Right hindlimb (tissue), 1 donor: Measurements from ENCODE around the gene PRG3.

Source experiments
- DNase-seq: peaks from one replicate; pipeline ENCODE4 v3.0.0-alpha.2; 2018

PRG3 gene

DNA sequence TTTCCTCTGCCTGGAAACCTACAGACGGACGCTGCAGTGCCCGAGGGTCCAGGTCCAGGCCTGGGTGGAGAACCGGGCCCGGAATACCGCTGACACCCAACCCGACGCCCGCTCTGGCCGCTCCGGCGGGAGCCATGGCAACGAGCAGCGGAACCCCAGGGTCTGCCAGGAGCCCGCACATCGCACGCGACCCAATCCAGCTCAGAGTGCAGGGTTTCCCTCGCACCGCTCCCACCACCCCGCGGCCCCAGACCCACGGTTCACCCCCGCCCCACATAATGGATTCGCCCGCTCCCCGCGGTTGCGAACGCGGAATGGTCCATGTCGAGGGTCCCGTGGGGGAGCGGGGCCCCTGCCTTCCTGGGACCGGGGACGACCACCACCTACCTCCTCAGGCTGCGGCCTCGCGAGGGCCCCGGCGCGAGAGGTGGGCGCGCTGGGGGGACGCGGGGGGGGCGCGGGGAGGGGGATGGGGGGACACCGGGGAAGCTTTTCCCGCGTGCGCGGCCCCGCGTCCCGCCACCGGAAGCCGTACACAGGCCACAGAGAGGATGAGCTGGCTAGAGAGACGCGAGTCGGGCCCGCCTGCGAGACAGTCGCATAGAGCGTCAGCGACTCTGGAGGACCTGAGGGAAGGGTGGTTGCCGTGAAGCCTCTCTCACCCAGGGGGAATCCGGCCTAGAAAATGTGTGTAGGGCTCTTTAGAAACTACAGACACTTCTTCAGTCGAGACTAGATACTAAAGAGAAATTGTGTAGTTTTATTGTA lies 45.4 kb downstream of the PRG3 start, which contains the start of gene SSRP1:
SSRP1 (minus strand) TSS at position 550 of the 768 bp plus-strand sequence. CDS start 771 bp downstream, outside the sequence.
- peak; percentile 93 for DNase-seq

DNA sequence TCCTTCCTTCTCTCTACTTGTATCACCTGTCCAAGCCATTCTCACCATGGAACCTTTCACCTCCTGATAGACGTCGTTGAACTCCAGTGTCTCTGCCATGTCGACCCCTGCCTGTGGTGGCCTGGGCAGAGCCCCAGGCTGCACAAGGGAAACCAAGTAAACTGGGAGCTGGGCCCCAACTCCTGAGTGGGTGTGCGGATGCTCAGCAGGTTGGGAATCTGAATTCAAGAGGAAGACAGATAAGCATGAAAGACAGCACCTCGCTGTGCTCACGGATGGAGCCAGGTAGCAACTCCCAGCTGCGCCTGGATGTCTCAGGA lies 46.0 kb downstream of the PRG3 start:
- DNase-seq = no peak

DNA sequence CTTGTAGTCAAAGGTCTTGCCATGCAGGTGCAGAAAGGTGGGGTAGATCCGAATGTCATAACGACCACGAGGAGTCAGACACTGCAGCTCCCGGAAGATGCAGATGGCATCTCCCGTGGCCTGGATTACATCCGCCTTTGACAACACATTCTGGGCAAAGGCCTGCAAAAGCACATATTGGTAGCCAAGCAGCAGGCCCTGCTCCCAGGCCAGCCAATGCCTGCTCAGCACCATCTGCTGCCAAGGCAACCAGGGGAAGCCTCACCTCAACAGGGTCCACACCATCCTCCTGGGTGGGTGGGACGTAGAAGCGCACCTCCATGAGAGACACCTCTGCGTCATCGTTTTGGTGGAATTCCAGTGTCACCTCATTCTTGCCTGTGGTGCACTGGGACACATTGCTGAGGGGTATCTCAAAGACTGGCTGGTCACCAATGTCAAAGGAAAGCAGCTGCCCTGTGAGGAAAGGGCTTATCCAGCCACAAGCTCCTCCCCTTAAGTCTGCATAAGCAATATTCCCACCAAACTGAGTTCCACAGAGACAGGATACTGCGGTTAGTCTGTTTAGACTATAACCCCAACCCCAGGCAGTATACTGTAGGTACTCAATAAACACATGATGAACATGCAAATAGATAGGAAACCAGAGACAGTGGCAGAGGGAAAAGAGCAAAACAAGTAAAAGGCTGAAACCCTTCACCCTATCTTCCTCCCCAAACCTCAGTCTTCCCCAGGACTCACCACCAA lies 48.1 kb downstream of the PRG3 start:
- DNase-seq = no peak

DNA sequence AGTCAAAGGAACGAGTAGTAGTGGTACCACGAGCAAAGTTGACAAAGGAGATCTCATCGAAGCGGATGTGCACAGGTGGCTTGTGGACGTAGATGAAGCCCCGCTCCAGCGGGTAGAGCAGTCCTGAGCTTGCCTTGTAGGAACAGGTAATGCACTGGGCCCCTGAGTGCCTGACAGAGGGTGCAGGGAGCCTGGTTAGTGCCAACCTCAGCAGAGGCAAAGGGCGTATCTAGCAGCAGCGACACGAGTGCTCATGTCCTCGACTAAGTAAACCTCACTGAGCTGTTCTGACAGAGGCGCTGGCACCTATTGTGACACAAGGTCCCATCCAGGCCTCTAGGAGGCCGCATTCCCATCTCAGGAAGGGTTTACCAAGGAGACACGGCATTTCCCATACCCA lies 49.2 kb downstream of the PRG3 start:
- DNase-seq = no peak

DNA sequence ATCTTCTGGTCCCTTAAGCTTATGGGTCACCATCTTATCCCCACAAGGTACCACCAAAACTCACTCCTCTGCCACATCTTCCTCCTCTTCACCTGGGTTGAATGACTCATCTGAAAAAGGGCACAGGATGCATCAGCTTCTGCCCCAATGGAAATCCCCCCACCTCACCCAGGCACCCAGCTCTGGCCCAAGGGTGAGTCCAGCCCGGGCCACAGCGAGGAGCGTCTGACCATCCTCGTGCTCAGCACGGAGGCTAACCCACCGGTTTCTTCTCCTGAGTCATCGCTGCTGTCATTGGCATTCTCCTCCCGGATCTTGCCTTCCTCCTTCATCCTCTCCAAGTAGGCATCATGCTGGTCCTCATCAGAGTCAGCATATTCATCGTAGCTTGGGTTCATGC lies 50.9 kb downstream of the PRG3 start:
- DNase-seq = no peak

DNA sequence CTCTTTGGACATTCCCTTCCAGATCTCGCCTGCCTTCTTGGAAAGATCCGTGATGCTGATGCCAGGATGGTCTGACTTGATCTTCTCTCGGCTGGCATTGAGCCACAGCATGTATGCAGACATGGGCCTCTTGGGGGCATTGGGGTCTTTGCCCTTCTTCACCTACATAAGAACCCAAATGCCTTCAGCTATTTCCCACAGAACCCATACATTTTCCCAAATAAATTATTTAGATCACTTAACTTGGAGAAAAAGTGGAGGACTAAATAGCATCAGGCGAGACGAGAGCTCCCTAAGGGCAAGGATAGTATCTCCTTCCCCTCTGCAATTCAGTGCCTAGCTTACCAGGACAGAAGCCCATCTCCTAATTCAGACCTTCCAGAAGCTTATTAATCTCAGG lies 53.2 kb downstream of the PRG3 start:
- DNase-seq = no peak
